Esophagus (tissue), 2 donors: Measurements from ENCODE around the gene RBL2. TPM values are rescaled to one million over a fixed set of nuclear protein-coding genes. Genes with fewer than 3 reads are reported as not detected.
"Not testable (repeated sequence)": the region's sequence is repeated elsewhere in the genome, so short reads cannot be mapped to it uniquely, and the experiment has no call there.

Experiments
- H3K27ac ChIP-seq, 2 donors: one replicate each; pipeline ENCODE4 v1.5.1; 2013; ENCODE audit warnings: low read depth in 2 of 2, mild to moderate bottlenecking in 2 of 2, inconsistent platforms in 1 of 2, low read length in 1 of 2, moderate library complexity in 1 of 2
- H3K27me3 ChIP-seq, 2 donors: one replicate each; pipeline ENCODE4 v1.6.1; 2013; ENCODE audit warnings: low read length in 2 of 2, control low read depth in 1 of 2, mild to moderate bottlenecking in 1 of 2; ENCODE audit not compliant: insufficient read depth in 2 of 2, control insufficient read depth in 1 of 2
- H3K36me3 ChIP-seq, 2 donors: one replicate each; pipeline ENCODE4 v1.6.1; 2013; ENCODE audit warnings: low read length in 1 of 2; ENCODE audit not compliant: control insufficient read depth in 2 of 2, insufficient read depth in 2 of 2
- H3K4me1 ChIP-seq, 2 donors: one replicate each; pipeline ENCODE4 v1.6.1; 2013; ENCODE audit warnings: low read length in 1 of 2; ENCODE audit not compliant: control insufficient read depth in 2 of 2, insufficient read depth in 2 of 2
- H3K4me3 ChIP-seq, 2 donors: one replicate each; pipeline ENCODE4 v1.5.1; 2013; ENCODE audit warnings: low read length in 2 of 2, mild to moderate bottlenecking in 2 of 2, low read depth in 1 of 2, moderate library complexity in 1 of 2
- H3K9me3 ChIP-seq, 2 donors: one replicate each; pipeline ENCODE4 v1.6.1; 2013; ENCODE audit warnings: mild to moderate bottlenecking in 2 of 2, low read depth in 1 of 2, low read length in 1 of 2, moderate library complexity in 1 of 2; ENCODE audit not compliant: control insufficient read depth in 2 of 2, insufficient read depth in 1 of 2
- WGBS, 2 donors: extraction: QIAGEN DNeasy Blood & Tissue Kit; methylation state at CpG; one replicate each; pipeline ENCODE4 v1.1.7; 2013; 5-methylcytosine and 5-hydroxymethylcytosine counted together
- polyA plus RNA-seq, 2 donors: library from polyadenylated mRNA; stranded (reverse); fragments of 200-250 nt; gene quantifications; one replicate each; pipeline ENCODE4 v1.2.3, GENCODE V29; 2013
- donor health status: healthy with polysubstance abuse.
- donor health status: Bipolar disorder and iron deficiency.

RBL2 gene
- polyA plus RNA-seq, 2 donors = 24.3 to 26.9 TPM

DNA sequence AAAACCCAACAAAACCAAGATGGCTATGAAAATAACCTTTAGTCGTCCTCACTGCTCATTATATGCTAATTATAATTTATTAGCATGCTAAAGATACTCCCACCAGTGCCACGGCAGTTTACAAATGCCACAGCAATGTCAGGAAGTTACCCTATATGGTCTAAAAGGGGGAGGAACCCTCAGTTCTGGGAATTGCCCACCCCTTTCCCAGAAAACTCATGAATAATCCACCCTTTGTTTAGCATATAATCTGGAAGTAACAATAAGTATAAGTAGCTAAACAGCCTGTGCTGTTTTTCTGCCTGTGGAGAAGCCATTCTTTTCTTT lies 14.9 kb upstream of the RBL2 start:
- not testable (repeated sequence) for H3K4me3 ChIP-seq, H3K4me1 ChIP-seq, H3K36me3 ChIP-seq, H3K9me3 ChIP-seq, H3K27me3 ChIP-seq
- WGBS, 2 donors = 60 to 63% methylated on average over 2 of the region's 2 CpGs
- H3K27ac ChIP-seq = peak overlapping the region in 1 of 2 donors; percentile 31

- Histone ChIP-seq H3K27ac (no peak overlapping the region), H3K4me3 (no peak overlapping the region), H3K27me3 (no peaks in the 10 kb centered on the region), H3K36me3 (no peaks in the 10 kb centered on the region), H3K9me3 (no peaks in the 10 kb centered on the region), H3K4me1 (peaks cover 0 to 3% of the 10 kb centered on the region in 2 donors)
- WGBS, 2 donors = 96 to 97% methylated on average over 24 of the region's 24 CpGs
Observed at GRCh38 chr16:53421248-53421647, 13.0 kb upstream of the RBL2 start.

DNA sequence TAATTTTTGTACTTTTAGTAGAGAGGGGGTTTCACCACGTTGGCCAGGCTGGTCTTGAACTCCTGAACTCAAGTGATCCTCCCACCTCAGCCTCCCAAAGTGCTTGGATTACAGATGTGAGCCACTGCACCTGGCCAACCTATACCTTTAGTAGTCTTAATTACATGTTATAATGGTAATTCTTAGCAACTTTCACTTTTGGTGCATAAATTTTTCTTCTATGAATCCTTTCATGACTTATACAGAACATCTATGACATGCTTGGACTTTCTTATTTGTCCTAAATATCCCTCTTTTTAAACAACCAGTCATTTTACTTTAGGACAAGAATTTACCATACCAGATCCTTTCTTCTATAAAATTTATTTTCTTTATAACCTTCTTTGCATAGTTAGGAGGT lies 10.3 kb upstream of the RBL2 start:
- H3K36me3 ChIP-seq, H3K9me3 ChIP-seq, H3K4me1 ChIP-seq, H3K27me3 ChIP-seq, H3K27ac ChIP-seq, H3K4me3 ChIP-seq: not testable (repeated sequence)
- 84 to 96% methylated on average over 1 of the region's 1 CpG for WGBS, 2 donors

- Histone ChIP-seq H3K4me1 (no peaks in the 10 kb centered on the region), H3K27ac (no peak overlapping the region), H3K4me3 (no peak overlapping the region), H3K36me3 (no peaks in the 10 kb centered on the region), H3K9me3 (no peaks in the 10 kb centered on the region), H3K27me3 (no peaks in the 10 kb centered on the region)
- whole genome bisulfite sequencing, 2 donors = 67 to 75% methylated on average over 3 of the region's 3 CpGs
Observed at GRCh38 chr16:53428681-53429080, 5.6 kb upstream of the RBL2 start.

GRCh38 chr16:53429221-53429943 lies 4.9 kb upstream of the RBL2 start:
- no peaks in the 10 kb centered on the region for H3K36me3 ChIP-seq
- H3K27ac ChIP-seq = no peak overlapping the region
- no peaks in the 10 kb centered on the region for H3K9me3 ChIP-seq
- H3K4me3 ChIP-seq = no peak overlapping the region
- no peaks in the 10 kb centered on the region for H3K27me3 ChIP-seq
- WGBS, 2 donors = 72 to 73% methylated on average over 4 of the region's 4 CpGs
- no peaks in the 10 kb centered on the region for H3K4me1 ChIP-seq

DNA sequence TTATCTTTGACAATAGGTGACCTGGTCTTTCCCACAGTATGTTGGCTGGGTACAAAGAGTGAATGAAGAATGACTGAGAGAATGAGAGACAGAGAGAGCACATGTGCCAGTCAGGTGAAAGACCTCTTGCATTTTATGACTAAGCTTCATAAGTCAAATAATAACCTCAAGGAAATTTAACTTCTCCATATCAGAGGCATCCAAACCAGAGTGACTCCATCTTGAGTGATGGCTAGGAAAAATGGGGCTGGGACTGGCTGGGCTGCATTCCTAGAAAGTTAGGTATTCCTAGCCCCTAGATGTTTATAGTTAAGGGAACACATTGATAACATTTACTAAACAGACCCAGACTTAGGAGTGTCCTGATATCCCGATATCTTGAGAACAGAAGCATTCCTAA lies 3.9 kb upstream of the RBL2 start:
- 74 to 75% methylated on average over 1 of the region's 1 CpG for WGBS, 2 donors
- Histone ChIP-seq H3K36me3 (no peaks in the 10 kb centered on the region), H3K27me3 (no peaks in the 10 kb centered on the region), H3K4me1 (no peaks in the 10 kb centered on the region), H3K27ac (no peak overlapping the region), H3K4me3 (no peak overlapping the region), H3K9me3 (no peaks in the 10 kb centered on the region)

DNA sequence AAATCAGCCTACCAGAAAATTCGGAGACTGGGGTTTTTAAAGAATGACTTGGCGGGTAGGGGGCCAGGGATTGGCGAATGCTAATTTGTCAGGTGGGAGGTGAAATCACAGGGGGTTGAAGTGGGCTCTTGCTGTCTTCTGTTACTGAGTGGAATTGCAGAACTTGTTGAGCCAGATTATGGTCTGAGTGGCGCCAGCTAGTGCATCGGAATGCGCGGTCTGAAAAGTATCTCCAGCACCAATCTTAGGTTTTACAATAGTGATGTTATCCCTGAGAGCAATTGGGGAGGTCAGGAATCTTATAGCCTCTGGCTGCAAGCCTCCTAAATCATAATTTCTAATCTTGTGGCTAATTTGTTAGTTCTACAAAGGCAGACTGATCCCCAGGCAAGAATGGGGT lies 762 bp upstream of the RBL2 start:
- H3K27ac ChIP-seq = peak overlapping the region in 1 of 2 donors; percentile 98
- peak overlapping the region in 1 of 2 donors; percentile 82 for H3K4me3 ChIP-seq
- 71 to 76% methylated on average over 7 of the region's 7 CpGs for WGBS, 2 donors

DNA sequence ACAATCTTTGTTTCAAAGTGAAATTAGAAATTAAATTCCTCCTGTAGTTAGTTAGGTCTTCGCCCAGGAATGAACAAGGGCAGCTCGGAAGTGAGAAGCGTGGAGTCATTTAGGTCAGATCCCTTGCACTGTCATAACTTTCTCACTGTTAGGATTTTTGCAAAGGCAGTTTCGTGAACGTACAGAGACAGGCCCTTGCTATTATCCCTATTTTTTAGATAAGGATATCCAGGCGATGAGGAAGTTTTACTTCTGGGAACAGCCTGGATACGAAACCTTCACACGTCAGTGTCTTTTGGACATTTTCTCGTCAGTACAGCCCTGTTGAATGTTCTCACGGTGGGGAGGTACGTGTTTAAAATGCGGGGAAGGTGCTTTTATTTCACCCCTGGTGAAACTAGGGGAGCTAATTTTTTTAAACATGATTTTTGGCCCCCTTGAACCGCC lies 318 bp upstream of the RBL2 start:
- H3K27me3 ChIP-seq = no peaks in the 10 kb centered on the region
- H3K4me3 ChIP-seq = peak overlapping the region; percentile 82 to 100
- H3K4me1 ChIP-seq = no peaks in the 10 kb centered on the region
- H3K36me3 ChIP-seq = no peaks in the 10 kb centered on the region
- no peaks in the 10 kb centered on the region for H3K9me3 ChIP-seq
- peak overlapping the region; percentile 76 to 98 for H3K27ac ChIP-seq
- WGBS, 2 donors = 22 to 25% methylated on average over 13 of the region's 13 CpGs

More for the DNA sequence above, 762 bp upstream of the RBL2 start:
- Histone ChIP-seq H3K4me1 (no peaks in the 10 kb centered on the region), H3K36me3 (no peaks in the 10 kb centered on the region), H3K9me3 (no peaks in the 10 kb centered on the region), H3K27me3 (no peaks in the 10 kb centered on the region)

GRCh38 chr16:53435066-53435688 lies 906 bp downstream of the RBL2 start:
- WGBS, 2 donors = 0 to 1% methylated on average over 28 of the region's 28 CpGs
- no peaks in the 10 kb centered on the region for H3K36me3 ChIP-seq
- H3K9me3 ChIP-seq = no peaks in the 10 kb centered on the region
- peak overlapping the region; percentile 93 to 98 for H3K27ac ChIP-seq
- no peaks in the 10 kb centered on the region for H3K4me1 ChIP-seq
- peak overlapping the region; percentile 82 to 100 for H3K4me3 ChIP-seq
- H3K27me3 ChIP-seq = no peaks in the 10 kb centered on the region

- Histone ChIP-seq H3K27me3 (no peaks in the 10 kb centered on the region), H3K4me3 (no peak overlapping the region), H3K9me3 (no peaks in the 10 kb centered on the region), H3K27ac (no peak overlapping the region), H3K36me3 (peaks cover 0 to 7% of the 10 kb centered on the region in 2 donors), H3K4me1 (no peaks in the 10 kb centered on the region)
- WGBS, 2 donors = 74 to 85% methylated on average over 5 of the region's 5 CpGs
Observed at GRCh38 chr16:53440125-53440524, 5.9 kb downstream of the RBL2 start.
